Fibroblast of gingiva (primary cell): ENCODE results near the gene PIK3R3.
A peak's percentile ranks its signal among the peaks of the same experiment; 100 is the strongest.

Experiments used
- DNase-seq: peaks from one replicate; pipeline ENCODE4 v3.0.0-alpha.2; 2011; ENCODE audit warnings: low read depth

The PIK3R3 gene

GRCh38 chr1:46157916-46158311 is 25.5 kb upstream of the PIK3R3 start:
- no peak for DNase-seq

GRCh38 chr1:46153732-46154131 is 21.3 kb upstream of the PIK3R3 start:
- no peak for DNase-seq

DNA sequence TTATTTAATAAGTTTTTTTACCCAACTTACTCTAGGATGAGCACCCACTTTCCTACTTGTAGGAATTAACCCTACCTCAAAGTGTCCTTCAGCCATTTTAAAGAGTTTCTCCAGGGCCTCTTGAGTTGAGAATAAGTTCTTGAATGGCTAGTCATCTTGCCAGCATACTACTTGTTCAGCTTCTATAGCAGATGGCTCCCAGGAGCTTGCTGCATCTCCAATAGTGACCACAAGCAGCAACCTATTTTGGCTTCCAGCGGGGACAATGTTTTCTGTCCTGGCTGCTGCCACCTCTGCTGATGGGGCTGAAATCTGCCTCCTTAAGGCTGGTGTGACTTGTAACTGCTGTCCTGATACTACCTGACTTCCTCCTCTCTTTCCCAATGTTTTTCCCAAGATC is 20.8 kb upstream of the PIK3R3 start:
- DNase-seq: no peak

- DNase-seq: peak; percentile 31
Observed at GRCh38 chr1:46152016-46152415, 19.6 kb upstream of the PIK3R3 start.

GRCh38 chr1:46150085-46150484 is 17.7 kb upstream of the PIK3R3 start:
- DNase-seq: no peak

- DNase-seq: no peak
Observed at GRCh38 chr1:46148318-46148717, 15.9 kb upstream of the PIK3R3 start.

GRCh38 chr1:46137916-46138315 is 5.5 kb upstream of the PIK3R3 start:
- peak; percentile 32 for DNase-seq

DNA sequence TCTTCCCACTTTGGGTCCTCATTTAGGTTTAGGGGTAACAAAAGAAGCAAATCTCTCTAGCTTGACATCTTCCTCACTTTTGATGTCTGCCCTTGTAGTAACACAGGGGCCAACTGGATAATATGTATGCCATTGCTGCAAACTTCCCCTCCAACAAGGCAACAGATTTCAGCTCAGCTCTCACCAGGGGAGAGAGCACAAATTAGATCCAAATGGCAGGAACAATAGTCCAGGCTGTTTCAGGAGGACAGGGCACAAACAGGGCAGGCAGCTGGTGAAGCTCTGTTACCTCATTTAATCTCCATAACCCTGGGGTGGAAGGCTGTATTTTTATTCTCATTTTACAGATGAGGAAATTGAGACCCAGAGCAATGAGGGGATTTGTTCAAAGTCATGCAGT is 4.3 kb upstream of the PIK3R3 start:
- peak; percentile 23 for DNase-seq

GRCh38 chr1:46134660-46135331 is 2.4 kb upstream of the PIK3R3 start:
- DNase-seq: peak; percentile 92

GRCh38 chr1:46133781-46134350 is 1.4 kb upstream of the PIK3R3 start:
- no peak for DNase-seq

- no peak for DNase-seq
Observed at GRCh38 chr1:46133181-46133658, 791 bp upstream of the PIK3R3 start.

GRCh38 chr1:46131712-46132528 is 509 bp downstream of the PIK3R3 start:
- no peak for DNase-seq

DNA sequence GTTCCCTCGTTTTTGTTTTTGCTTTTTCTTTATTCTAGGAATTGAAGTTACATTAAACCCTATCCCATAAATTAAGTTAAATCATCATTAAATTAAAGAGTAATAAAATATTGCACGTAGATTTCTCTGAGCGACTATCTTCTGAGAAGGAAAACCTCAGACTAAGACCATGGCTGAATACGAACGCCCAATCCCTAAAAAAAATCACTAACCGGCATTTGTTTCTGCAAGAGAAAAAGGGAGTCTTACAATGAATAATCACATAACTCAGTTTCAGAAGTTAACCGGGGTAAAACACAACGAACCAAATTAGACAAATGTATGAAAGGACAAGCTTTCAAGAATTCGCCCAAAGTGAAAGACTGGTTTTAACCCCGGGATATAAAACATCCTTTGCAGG is 1.3 kb downstream of the PIK3R3 start:
- no peak for DNase-seq

DNA sequence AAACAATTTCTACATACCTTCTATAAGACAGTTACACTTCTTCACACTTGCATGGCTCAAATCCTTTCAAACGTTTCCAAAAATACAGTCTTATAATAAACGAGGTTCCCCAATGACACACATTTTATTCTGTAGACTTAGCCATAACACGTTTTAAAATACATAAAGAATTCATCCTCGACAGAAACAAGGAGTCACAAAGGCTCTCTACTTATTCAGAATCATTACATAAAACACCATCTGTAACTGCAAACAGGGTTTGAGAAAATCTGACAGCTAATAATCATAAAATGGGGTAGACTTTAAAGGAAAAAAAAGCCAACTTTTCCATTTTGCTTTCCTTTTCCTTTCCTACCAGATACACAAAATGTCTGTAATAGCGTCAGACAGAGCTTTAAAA is 1.8 kb downstream of the PIK3R3 start:
- DNase-seq: no peak

DNA sequence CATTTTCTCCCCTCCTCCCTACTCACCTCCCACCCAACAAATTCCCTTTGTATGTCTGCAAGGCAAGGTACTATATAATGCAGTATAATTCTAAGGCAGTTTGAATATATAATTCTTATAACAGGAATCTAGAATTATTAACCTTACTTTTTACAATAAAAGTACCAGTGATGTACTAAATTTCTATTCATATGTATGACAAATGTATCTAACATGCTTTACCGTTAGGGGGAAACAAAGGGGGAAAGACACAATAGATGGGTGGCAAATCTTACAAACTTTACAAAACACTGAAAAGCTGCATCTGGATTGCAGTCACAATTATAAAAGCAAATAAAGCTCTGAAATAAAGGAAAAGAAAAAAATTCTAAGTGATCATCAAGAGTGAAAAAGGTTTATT is 2.3 kb downstream of the PIK3R3 start:
- no peak for DNase-seq

DNA sequence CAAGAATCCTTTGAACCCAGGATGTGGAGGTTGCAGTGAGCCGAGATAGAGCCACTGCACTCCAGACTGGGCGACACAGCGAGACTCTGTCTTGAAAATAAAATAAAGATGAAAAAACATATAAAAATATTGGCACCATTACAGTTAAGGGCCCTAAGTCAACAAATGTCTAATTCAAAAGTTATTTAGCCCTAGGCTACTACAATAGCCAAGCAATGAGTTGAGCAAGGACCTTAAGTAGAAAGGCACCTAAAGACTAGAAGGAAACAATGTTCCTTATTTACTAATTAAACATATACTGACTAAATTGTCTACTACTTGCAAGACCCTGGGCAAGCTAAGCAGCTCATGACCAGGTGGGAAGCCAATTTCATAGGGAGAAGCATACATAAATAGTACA is 4.1 kb downstream of the PIK3R3 start:
- DNase-seq: peak; percentile 46

- DNase-seq: no peak
Observed at GRCh38 chr1:46118856-46119255, 13.6 kb downstream of the PIK3R3 start.

DNA sequence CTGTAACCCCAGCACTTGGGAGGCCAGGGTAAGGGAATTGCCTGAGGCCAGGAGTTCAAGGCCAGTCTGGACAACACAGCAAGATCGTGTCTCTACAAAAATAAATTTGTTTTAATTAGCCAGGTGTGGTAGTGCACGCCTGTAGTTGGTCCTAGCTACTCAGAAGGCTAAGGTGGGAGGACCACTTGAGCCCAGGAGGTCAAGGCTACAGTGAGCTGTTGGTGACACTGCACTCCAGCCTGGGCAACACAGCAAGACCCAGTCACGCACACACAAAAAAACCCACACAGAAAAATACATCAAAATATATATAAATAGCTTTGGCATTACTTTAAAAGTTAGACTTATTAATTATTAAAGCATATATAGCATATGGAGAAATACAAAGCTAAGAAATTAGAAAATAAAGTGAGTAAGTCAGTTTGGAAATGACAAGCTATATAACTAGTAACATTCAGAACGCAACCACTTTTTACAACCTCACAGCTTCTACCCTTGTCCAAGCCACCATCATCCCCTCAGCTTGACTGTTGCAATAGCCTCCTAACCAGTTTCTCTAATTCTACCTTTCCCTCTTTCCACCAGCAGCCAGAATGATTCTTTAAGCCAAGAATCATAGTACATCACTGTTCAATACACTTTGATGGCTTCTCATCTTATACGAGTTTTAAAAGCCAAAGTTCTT is 14.5 kb downstream of the PIK3R3 start:
- no peak for DNase-seq

GRCh38 chr1:46114925-46115603 is 17.4 kb downstream of the PIK3R3 start:
- no peak for DNase-seq

DNA sequence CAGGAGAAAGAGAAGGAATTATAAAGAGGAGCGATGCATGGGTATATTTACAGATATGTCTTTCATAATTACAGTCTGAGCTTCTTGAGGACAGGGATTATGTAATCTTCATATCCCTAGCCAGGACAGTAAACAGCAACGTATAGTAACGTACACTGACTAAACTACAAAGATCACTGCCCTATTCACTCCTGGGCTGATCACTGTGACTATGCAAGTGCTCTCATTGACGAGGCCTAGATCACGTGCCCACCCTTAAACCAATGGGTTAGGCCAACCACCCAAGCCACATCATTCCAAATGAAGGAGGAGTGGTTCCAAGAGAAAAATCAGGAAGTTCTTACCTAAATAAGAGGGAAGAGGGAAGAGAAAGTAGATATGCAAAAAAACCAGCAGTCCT is 18.5 kb downstream of the PIK3R3 start:
- DNase-seq: no peak

DNA sequence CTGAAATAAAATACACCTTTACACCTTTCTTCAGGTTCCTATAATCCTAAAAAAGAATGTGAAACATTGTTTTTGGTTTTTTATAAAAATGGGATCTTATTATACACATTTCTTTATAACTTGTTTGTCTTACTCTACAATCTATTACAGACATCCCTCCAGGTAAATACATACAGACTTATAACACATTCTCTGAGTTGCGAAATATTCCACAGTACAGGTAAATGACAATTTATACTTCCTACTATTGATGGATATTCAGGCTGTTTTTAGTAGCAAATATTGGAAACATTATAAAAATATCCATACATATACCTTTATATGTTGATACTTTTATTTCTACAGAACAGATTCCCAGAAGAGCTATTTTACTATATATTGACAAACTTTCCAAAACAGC is 20.3 kb downstream of the PIK3R3 start:
- no peak for DNase-seq

- DNase-seq: no peak
Observed at GRCh38 chr1:46110521-46110920, 21.9 kb downstream of the PIK3R3 start.
